Measurements from ENCODE around the gene MACROD1.

The MACROD1 gene

DNA sequence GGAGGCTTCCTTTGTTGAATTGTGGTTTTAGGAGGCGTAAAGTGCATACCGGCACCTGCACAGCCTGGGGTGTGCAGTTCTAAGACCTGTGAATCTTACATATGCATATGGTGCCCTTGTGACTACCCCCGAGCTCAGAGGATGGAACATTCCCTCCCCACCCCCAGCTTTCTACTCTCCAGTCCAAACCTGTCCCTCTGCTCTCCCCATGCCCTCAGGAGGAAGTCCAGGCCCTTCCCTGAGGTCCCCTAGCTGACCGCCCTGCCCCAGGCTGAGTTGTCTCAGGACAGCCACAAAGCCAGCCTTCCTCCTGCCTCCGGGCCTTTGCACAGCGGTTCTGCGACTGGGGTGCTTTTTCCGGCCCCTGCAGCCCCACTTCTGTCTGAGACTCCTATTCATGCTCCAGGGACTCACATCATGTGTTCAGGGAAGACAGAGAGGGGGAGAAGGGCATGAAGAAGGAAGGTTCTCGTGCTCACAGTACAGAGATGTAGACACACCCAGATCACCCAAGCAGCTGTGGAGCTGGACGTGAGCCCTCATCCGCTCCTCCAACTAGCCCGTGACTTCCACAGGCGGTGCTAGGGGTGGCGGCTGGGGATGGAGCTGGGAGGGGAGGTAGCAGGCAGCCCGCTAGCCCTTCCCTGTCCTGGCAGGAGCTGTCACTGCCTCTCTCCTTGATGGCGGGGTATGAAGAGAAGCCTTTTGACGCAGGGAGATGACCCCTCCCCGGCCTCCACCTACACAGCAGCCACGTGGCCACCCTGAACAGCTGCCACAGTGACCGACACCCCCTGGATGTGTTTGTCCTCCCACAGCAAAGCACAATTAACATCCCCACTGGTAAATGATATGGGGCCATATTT lies 79.4 kb downstream of the MACROD1 start:
- DNase-seq = no peak
- Histone ChIP-seq H3K4me1 (ENCODE audit: control insufficient read depth, insufficient read depth, low read length, poor library complexity, severe bottlenecking) (no peaks in the 10 kb centered on the region), H3K27me3 (replicated peaks; ENCODE audit: control insufficient read depth, insufficient read depth, low read length, poor library complexity, severe bottlenecking) (no peaks in the 10 kb centered on the region), H3K27ac (ENCODE audit: insufficient read depth, low read length, poor library complexity, severe bottlenecking) (no peak overlapping the region), H3K9me3 (ENCODE audit: control insufficient read depth, low read length) (no peaks in the 10 kb centered on the region), H3K4me3 (ENCODE audit: insufficient read depth, low read depth, low read length, poor library complexity, severe bottlenecking) (no peak overlapping the region), H3K36me3 (ENCODE audit: control insufficient read depth, insufficient read depth, low read length) (no peaks in the 10 kb centered on the region)

DNA sequence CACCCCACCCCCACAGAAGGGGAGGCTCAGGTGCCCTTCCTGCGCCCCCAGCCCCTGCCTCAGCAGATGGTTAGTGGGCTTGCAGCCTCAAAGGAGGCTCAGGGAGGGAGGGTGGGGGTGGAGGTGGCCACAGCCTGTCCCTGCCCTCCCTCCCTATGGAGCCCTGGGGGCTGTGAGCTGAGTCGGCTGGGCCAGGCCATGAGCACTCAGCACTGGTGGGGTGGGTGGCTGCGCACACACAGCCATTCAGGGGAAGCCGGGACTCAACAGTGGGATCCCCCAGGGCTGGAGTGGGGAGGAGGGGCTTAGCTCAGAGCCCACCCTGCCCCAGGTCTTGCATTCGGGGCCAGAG lies 80.0 kb downstream of the MACROD1 start:
- Histone ChIP-seq H3K36me3 (ENCODE audit: control insufficient read depth, insufficient read depth, low read length) (no peaks in the 10 kb centered on the region), H3K4me1 (ENCODE audit: control insufficient read depth, insufficient read depth, low read length, poor library complexity, severe bottlenecking) (no peaks in the 10 kb centered on the region), H3K27ac (ENCODE audit: insufficient read depth, low read length, poor library complexity, severe bottlenecking) (no peak overlapping the region)

DNA sequence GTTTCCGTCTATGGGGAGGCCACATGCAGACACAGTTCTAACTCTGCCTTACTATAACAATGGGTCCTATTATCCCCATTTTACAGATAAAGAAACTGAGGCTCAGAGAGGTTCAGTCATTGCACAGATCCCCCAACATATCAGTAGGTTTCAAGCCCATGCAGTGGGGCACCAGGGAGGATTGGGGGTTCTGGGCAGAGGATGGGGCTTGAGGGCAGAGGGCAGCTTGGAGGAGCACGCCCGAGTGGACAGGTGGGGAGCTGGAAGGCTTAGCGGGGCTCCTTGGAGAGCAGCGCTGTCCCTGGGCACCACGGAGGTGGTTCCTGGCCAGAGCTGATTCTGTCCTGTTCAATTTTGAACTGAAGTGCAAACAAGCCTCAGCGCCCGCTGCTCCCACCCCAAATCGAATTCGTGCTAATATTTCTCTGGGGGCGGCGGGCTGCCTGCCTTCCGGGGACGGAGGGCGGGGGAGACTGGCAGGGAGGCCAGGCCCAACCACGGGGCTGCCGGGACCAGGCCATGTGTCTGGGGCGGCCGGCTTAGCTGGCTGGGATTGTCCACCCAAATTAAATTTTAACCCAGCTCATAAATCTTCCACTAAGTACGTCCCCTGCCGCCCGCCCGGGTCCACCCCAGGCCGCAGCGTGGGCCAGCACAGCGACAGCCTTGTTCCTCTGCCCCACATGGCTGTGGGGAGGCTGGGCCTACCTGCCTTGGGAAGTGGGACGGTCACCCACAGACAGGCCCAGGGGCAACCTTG lies 80.8 kb downstream of the MACROD1 start:
- no peak for DNase-seq
- Histone ChIP-seq H3K36me3 (ENCODE audit: control insufficient read depth, insufficient read depth, low read length) (no peaks in the 10 kb centered on the region), H3K27me3 (replicated peaks; ENCODE audit: control insufficient read depth, insufficient read depth, low read length, poor library complexity, severe bottlenecking) (no peaks in the 10 kb centered on the region), H3K27ac (ENCODE audit: insufficient read depth, low read length, poor library complexity, severe bottlenecking) (no peak overlapping the region), H3K4me1 (ENCODE audit: control insufficient read depth, insufficient read depth, low read length, poor library complexity, severe bottlenecking) (no peaks in the 10 kb centered on the region), H3K4me3 (ENCODE audit: insufficient read depth, low read depth, low read length, poor library complexity, severe bottlenecking) (no peak overlapping the region), H3K9me3 (ENCODE audit: control insufficient read depth, low read length) (no peaks in the 10 kb centered on the region)

More for the DNA sequence above, 80.0 kb downstream of the MACROD1 start:
- no peaks in the 10 kb centered on the region for H3K27me3 ChIP-seq (replicated peaks; ENCODE audit: control insufficient read depth, insufficient read depth, low read length, poor library complexity, severe bottlenecking)
- H3K4me3 ChIP-seq (ENCODE audit: insufficient read depth, low read depth, low read length, poor library complexity, severe bottlenecking) = no peak overlapping the region
- no peak for DNase-seq
- no peaks in the 10 kb centered on the region for H3K9me3 ChIP-seq (ENCODE audit: control insufficient read depth, low read length)

DNA sequence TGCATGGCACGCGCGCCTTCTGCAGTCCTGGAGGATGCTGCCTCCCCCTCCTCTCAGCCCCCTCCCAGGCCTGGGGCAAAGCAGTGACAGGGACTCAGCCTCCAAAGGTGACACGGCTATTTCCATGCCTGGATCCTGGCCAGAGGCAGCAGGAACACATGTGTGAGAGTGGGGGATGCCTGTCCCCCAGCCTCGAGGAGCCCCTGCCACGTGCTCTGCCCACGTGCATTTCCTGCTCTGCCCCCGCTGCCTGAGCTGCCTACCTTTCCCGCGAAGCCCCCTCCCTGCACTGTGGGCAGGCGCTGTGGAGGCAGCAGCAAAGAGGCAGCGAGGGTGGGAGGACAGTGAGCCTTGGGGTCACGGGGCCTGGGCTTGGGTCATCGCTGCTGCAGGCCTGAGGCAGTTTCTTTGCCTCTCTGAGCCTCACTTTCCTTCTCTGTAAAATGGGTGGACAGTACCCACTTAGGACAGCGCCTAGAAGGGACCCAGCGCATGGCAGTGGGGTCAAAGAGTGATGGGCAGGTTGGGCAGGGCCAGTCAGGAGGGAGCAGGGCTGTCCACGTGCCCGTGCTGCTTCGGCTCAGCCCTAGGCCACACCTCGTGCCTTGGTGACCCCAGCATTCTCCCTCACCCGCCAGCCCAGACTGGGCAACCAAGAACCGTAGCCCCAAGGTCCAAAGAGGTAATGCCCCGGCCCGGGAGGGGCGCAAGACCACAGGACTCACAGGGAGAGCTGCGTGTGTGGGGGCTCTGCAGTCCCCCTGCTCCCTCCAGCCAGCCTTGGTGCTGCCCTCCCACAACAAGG lies 81.6 kb downstream of the MACROD1 start:
- Histone ChIP-seq H3K27ac (ENCODE audit: insufficient read depth, low read length, poor library complexity, severe bottlenecking) (no peak overlapping the region), H3K36me3 (ENCODE audit: control insufficient read depth, insufficient read depth, low read length) (no peaks in the 10 kb centered on the region), H3K27me3 (replicated peaks; ENCODE audit: control insufficient read depth, insufficient read depth, low read length, poor library complexity, severe bottlenecking) (no peaks in the 10 kb centered on the region), H3K4me3 (ENCODE audit: insufficient read depth, low read depth, low read length, poor library complexity, severe bottlenecking) (no peak overlapping the region), H3K4me1 (ENCODE audit: control insufficient read depth, insufficient read depth, low read length, poor library complexity, severe bottlenecking) (no peaks in the 10 kb centered on the region), H3K9me3 (ENCODE audit: control insufficient read depth, low read length) (no peaks in the 10 kb centered on the region)
- DNase-seq = no peak

DNA sequence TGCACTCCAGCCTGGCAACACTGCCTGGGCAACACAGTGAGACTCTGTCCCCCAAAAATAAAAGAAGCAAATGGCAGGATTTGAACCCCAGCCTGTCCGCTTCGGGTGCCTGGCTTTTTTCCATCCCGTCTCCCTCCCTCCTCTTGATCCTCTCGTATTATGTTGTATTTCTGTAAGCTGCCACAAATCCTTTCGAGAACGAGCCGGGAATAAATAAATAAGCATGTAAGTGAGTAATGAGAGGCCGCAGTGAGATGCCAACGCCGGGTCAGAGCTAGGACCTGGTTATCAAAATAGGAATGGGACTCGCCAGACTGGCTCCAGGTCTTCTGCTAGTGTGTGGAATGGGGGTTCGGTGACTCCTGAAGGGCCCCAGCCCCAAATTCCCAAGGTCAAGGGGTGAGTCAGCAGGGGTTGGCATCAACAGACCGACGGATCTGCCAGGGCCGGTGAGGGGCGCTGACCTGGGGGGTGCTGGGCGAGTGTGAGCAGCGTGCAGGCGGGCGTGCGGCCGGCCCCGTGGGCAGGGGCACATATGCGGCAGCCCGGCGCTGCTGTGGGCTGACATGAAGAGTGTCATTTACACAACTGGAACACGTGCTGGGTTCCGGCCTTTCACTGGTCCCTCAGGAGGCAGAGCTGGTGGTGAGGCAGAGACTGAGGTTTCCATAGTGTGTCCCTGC lies 82.4 kb downstream of the MACROD1 start:
- H3K4me3 ChIP-seq (ENCODE audit: insufficient read depth, low read depth, low read length, poor library complexity, severe bottlenecking) = no peak overlapping the region
- no peak for DNase-seq
- no peak overlapping the region for H3K27ac ChIP-seq (ENCODE audit: insufficient read depth, low read length, poor library complexity, severe bottlenecking)
- H3K36me3 ChIP-seq (ENCODE audit: control insufficient read depth, insufficient read depth, low read length) = no peaks in the 10 kb centered on the region
- H3K9me3 ChIP-seq (ENCODE audit: control insufficient read depth, low read length) = no peaks in the 10 kb centered on the region
- no peaks in the 10 kb centered on the region for H3K4me1 ChIP-seq (ENCODE audit: control insufficient read depth, insufficient read depth, low read length, poor library complexity, severe bottlenecking)
- no peaks in the 10 kb centered on the region for H3K27me3 ChIP-seq (replicated peaks; ENCODE audit: control insufficient read depth, insufficient read depth, low read length, poor library complexity, severe bottlenecking)

DNA sequence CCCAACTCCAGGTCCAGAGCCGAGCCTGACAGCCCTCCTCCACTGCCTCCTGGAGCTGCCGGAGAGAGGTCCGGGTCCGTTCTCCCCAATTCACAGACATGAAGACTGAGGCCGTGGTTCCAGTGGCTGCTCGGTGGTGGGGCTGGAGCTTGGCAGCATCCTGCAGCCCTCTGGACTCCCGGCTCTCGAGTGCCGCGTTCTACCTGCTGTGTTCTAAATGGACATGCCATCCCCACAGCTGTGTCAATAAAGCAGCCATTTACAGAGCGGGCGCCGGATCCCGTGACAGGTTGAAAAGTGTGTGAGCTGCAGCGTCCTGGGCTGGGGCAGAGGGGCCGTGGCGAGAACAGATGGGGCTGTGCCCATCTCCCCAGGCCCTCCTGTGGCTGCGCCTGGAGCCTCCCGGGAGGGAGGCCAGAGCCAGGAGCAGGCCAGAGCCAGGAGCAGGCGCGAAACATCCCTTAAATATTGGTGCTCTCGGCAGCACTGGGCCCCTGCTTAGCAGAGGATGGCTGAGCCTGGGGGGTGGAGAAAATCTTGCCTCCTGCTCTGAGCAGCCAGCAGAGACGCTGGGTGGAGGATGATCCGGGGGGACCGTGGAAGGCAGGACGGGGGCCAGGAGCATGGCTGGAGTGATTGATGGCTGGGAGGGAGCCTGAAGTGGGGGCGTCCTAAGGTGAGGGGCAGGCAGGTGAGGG lies 84.0 kb downstream of the MACROD1 start:
- no peaks in the 10 kb centered on the region for H3K27me3 ChIP-seq (replicated peaks; ENCODE audit: control insufficient read depth, insufficient read depth, low read length, poor library complexity, severe bottlenecking)
- H3K4me1 ChIP-seq (ENCODE audit: control insufficient read depth, insufficient read depth, low read length, poor library complexity, severe bottlenecking) = no peaks in the 10 kb centered on the region
- H3K4me3 ChIP-seq (ENCODE audit: insufficient read depth, low read depth, low read length, poor library complexity, severe bottlenecking) = no peak overlapping the region
- H3K36me3 ChIP-seq (ENCODE audit: control insufficient read depth, insufficient read depth, low read length) = no peaks in the 10 kb centered on the region
- no peak overlapping the region for H3K27ac ChIP-seq (ENCODE audit: insufficient read depth, low read length, poor library complexity, severe bottlenecking)
- DNase-seq = no peak
- no peaks in the 10 kb centered on the region for H3K9me3 ChIP-seq (ENCODE audit: control insufficient read depth, low read length)

DNA sequence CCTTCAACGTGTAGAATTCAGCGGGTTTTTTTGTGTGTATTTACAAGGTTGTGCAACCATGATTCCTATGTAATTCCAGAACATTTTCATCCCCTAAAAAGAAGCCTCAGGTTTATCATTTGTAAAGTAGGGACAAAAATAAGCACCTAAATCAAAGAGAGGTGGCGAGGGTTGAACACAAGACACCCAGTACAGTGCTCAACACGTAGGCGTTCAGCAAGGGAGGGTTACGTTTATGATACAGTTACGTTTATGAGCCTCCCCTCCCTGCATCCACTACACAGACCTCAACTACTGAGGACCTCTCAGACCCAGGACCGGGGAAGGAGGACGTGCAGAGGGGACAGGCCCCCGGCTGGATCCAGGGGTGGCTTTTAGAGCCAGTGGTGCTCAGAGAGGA lies 85.5 kb downstream of the MACROD1 start:
- H3K4me1 ChIP-seq (ENCODE audit: control insufficient read depth, insufficient read depth, low read length, poor library complexity, severe bottlenecking) = no peaks in the 10 kb centered on the region
- H3K36me3 ChIP-seq (ENCODE audit: control insufficient read depth, insufficient read depth, low read length) = no peaks in the 10 kb centered on the region
- DNase-seq = no peak
- H3K9me3 ChIP-seq (ENCODE audit: control insufficient read depth, low read length) = no peaks in the 10 kb centered on the region
- no peak overlapping the region for H3K4me3 ChIP-seq (ENCODE audit: insufficient read depth, low read depth, low read length, poor library complexity, severe bottlenecking)
- no peaks in the 10 kb centered on the region for H3K27me3 ChIP-seq (replicated peaks; ENCODE audit: control insufficient read depth, insufficient read depth, low read length, poor library complexity, severe bottlenecking)
- no peak overlapping the region for H3K27ac ChIP-seq (ENCODE audit: insufficient read depth, low read length, poor library complexity, severe bottlenecking)

DNA sequence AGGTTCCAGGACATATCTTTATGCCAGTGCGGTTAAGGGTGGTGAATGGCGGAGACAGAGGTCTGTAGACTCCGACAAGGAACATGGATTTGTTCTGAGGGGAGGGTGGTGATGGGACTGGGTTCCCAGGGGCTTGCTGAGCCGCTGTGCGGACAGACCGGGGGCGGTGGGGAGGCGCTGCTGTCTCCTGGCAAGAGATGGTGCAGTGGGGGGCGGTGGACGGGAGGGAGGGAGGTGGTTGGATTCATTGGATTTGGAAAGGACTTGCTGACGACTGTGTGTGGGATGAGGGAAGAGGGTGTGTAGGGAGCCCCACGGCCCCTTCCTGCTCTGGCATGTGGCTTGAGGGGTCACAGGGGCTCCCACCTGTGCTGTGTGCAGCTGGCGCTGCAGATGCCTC lies 87.0 kb downstream of the MACROD1 start:
- no peaks in the 10 kb centered on the region for H3K36me3 ChIP-seq (ENCODE audit: control insufficient read depth, insufficient read depth, low read length)
- no peak for DNase-seq
- peaks cover 6% of the 10 kb centered on the region for H3K4me1 ChIP-seq (ENCODE audit: control insufficient read depth, insufficient read depth, low read length, poor library complexity, severe bottlenecking)
- H3K27me3 ChIP-seq (replicated peaks; ENCODE audit: control insufficient read depth, insufficient read depth, low read length, poor library complexity, severe bottlenecking) = no peaks in the 10 kb centered on the region
- H3K9me3 ChIP-seq (ENCODE audit: control insufficient read depth, low read length) = no peaks in the 10 kb centered on the region
- no peak overlapping the region for H3K4me3 ChIP-seq (ENCODE audit: insufficient read depth, low read depth, low read length, poor library complexity, severe bottlenecking)
- H3K27ac ChIP-seq (ENCODE audit: insufficient read depth, low read length, poor library complexity, severe bottlenecking) = no peak overlapping the region

DNA sequence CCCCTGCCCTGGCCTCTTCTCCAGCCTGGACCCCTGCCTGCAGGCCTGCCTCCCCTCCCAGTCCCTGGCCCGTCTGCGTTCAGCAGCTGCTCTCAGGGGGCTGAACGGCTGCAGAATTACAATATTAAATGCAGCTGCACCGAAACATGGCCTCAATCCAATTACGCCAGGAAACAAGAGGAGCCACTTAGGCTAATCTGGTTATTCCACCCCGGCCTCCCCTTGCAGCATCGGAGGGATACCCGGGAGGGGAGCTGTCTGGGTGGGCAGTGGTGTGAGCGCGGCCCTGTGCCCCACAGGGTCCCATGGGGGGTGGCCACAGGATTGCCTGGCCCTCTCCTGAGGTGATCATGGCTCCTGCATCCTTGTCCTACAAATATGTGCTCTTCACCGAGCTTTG lies 87.6 kb downstream of the MACROD1 start:
- H3K36me3 ChIP-seq (ENCODE audit: control insufficient read depth, insufficient read depth, low read length) = no peaks in the 10 kb centered on the region
- peaks cover 9% of the 10 kb centered on the region for H3K4me1 ChIP-seq (ENCODE audit: control insufficient read depth, insufficient read depth, low read length, poor library complexity, severe bottlenecking)
- DNase-seq = no peak
- H3K27ac ChIP-seq (ENCODE audit: insufficient read depth, low read length, poor library complexity, severe bottlenecking) = no peak overlapping the region
- H3K27me3 ChIP-seq (replicated peaks; ENCODE audit: control insufficient read depth, insufficient read depth, low read length, poor library complexity, severe bottlenecking) = no peaks in the 10 kb centered on the region
- no peaks in the 10 kb centered on the region for H3K9me3 ChIP-seq (ENCODE audit: control insufficient read depth, low read length)
- H3K4me3 ChIP-seq (ENCODE audit: insufficient read depth, low read depth, low read length, poor library complexity, severe bottlenecking) = no peak overlapping the region

All from effector memory CD4-positive, alpha-beta T cell (primary cell).